ENCODE measurements around the gene NTMT1.

GRCh38 chr9:129632460-129632859 is 6.5 kb downstream of the NTMT1 start:
- TF ChIP-seq, protein P1, sequence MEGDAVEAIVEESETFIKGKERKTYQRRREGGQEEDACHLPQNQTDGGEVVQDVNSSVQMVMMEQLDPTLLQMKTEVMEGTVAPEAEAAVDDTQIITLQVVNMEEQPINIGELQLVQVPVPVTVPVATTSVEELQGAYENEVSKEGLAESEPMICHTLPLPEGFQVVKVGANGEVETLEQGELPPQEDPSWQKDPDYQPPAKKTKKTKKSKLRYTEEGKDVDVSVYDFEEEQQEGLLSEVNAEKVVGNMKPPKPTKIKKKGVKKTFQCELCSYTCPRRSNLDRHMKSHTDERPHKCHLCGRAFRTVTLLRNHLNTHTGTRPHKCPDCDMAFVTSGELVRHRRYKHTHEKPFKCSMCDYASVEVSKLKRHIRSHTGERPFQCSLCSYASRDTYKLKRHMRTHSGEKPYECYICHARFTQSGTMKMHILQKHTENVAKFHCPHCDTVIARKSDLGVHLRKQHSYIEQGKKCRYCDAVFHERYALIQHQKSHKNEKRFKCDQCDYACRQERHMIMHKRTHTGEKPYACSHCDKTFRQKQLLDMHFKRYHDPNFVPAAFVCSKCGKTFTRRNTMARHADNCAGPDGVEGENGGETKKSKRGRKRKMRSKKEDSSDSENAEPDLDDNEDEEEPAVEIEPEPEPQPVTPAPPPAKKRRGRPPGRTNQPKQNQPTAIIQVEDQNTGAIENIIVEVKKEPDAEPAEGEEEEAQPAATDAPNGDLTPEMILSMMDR (IDR thresholded peaks at IDR 0.05) = no peak
- no peak for TF ChIP-seq POLR2A (IDR thresholded peaks at IDR 0.05)
